Parathyroid adenoma (tissue), 2 donors: ENCODE data around the gene STRIP2.

Experiments
- H2AFZ ChIP-seq: fragments of 300-600 bp; sonication (generic); one replicate; pipeline ENCODE4 v1.7.0; 2017; ENCODE audit warnings: antibody characterized with exemption, mild to moderate bottlenecking
- H3K27ac ChIP-seq: fragments of 300-600 bp; sonication (generic); one replicate; pipeline ENCODE4 v1.7.0; 2017
- H3K27me3 ChIP-seq: fragments of 300-600 bp; sonication (generic); one replicate; pipeline ENCODE4 v1.7.0; 2017; ENCODE audit warnings: low read length; ENCODE audit not compliant: control insufficient read depth, insufficient read depth
- H3K36me3 ChIP-seq: fragments of 300-600 bp; sonication (generic); one replicate; pipeline ENCODE4 v1.7.0; 2017; ENCODE audit warnings: low read length; ENCODE audit not compliant: control insufficient read depth, insufficient read depth
- H3K4me1 ChIP-seq: fragments of 300-600 bp; sonication (generic); one replicate; pipeline ENCODE4 v1.7.0; 2017; ENCODE audit warnings: control low read depth
- H3K4me2 ChIP-seq: fragments of 300-600 bp; sonication (generic); one replicate; pipeline ENCODE4 v1.7.0; 2017; ENCODE audit warnings: low read length
- H3K4me3 ChIP-seq: fragments of 300-600 bp; sonication (generic); one replicate; pipeline ENCODE4 v1.7.0; 2017; ENCODE audit warnings: low read depth, low read length
- H3K79me2 ChIP-seq: fragments of 300-600 bp; sonication (generic); one replicate; pipeline ENCODE4 v1.7.0; 2017; ENCODE audit warnings: control low read depth
- H3K9ac ChIP-seq: fragments of 300-600 bp; sonication (generic); one replicate; pipeline ENCODE4 v1.7.0; 2017; ENCODE audit warnings: mild to moderate bottlenecking
- H3K9me3 ChIP-seq: fragments of 300-600 bp; sonication (generic); one replicate; pipeline ENCODE4 v1.7.0; 2017; ENCODE audit warnings: low read length; ENCODE audit not compliant: control insufficient read depth
- CTCF ChIP-seq: fragments of 300-600 bp; sonication (generic); IDR thresholded peaks from one replicate; pipeline ENCODE4 v1.7.0; 2017; ENCODE audit warnings: antibody characterized with exemption, mild to moderate bottlenecking
- donor health status: primary hyperparathyroidism.

The STRIP2 gene

GRCh38 chr7:129387537-129387936 lies 46.7 kb upstream of the STRIP2 start:
- Histone ChIP-seq H3K9ac (no peak overlapping the region), H3K9me3 (no peaks in the 10 kb centered on the region), H3K4me2 (no peak overlapping the region), H2AFZ (no peak overlapping the region), H3K4me1 (no peaks in the 10 kb centered on the region), H3K27me3 (no peaks in the 10 kb centered on the region), H3K36me3 (no peaks in the 10 kb centered on the region), H3K27ac (no peak overlapping the region), H3K4me3 (no peak overlapping the region), H3K79me2 (no peaks in the 10 kb centered on the region)
- TF ChIP-seq CTCF: no peak

- H2AFZ ChIP-seq: no peak overlapping the region
- no peaks in the 10 kb centered on the region for H3K4me1 ChIP-seq
- no peak overlapping the region for H3K9ac ChIP-seq
- H3K79me2 ChIP-seq: no peaks in the 10 kb centered on the region
- H3K27ac ChIP-seq: no peak overlapping the region
- no peaks in the 10 kb centered on the region for H3K27me3 ChIP-seq
- no peak overlapping the region for H3K4me3 ChIP-seq
- H3K9me3 ChIP-seq: no peaks in the 10 kb centered on the region
- H3K36me3 ChIP-seq: no peaks in the 10 kb centered on the region
- TF ChIP-seq CTCF: no peak
- no peak overlapping the region for H3K4me2 ChIP-seq
Measured at GRCh38 chr7:129388333-129389098, 45.7 kb upstream of the STRIP2 start.

GRCh38 chr7:129389829-129390228 lies 44.4 kb upstream of the STRIP2 start:
- no peak for TF ChIP-seq CTCF
- Histone ChIP-seq H2AFZ (no peak overlapping the region), H3K9ac (no peak overlapping the region), H3K4me1 (no peaks in the 10 kb centered on the region), H3K36me3 (no peaks in the 10 kb centered on the region), H3K4me3 (no peak overlapping the region), H3K27ac (no peak overlapping the region), H3K79me2 (no peaks in the 10 kb centered on the region), H3K9me3 (no peaks in the 10 kb centered on the region), H3K4me2 (no peak overlapping the region), H3K27me3 (no peaks in the 10 kb centered on the region)

- no peaks in the 10 kb centered on the region for H3K9me3 ChIP-seq
- no peak overlapping the region for H3K4me2 ChIP-seq
- TF ChIP-seq CTCF: no peak
- no peak overlapping the region for H3K27ac ChIP-seq
- no peak overlapping the region for H3K4me3 ChIP-seq
- no peaks in the 10 kb centered on the region for H3K79me2 ChIP-seq
- H2AFZ ChIP-seq: no peak overlapping the region
- no peak overlapping the region for H3K9ac ChIP-seq
- H3K4me1 ChIP-seq: no peaks in the 10 kb centered on the region
- H3K36me3 ChIP-seq: no peaks in the 10 kb centered on the region
- no peaks in the 10 kb centered on the region for H3K27me3 ChIP-seq
Measured at GRCh38 chr7:129390314-129390713, 43.9 kb upstream of the STRIP2 start.
